HEK293 (cell line): ENCODE results near the gene POU2AF1.

ENCODE experiments used
- CTCF ChIA-PET: fragments of 350-600 bp; formaldehyde crosslinking; extraction: SDS; loops from one replicate; lab custom pipeline; 2021; ENCODE audit warnings: antibody characterized with exemption; lab: Yijun Ruan, JAX
- POLR2A ChIA-PET: fragments of 300-600 bp; formaldehyde crosslinking; extraction: SDS; loops from one replicate; lab custom pipeline; 2020; ENCODE audit warnings: antibody characterized with exemption, inconsistent platforms; lab: Yijun Ruan, JAX
- H3K27ac ChIP-seq: fragments of 200-500 bp; sonication (Bioruptor generic); 2 replicates; pipeline ENCODE4 v1.5.1; 2014; ENCODE audit warnings: low read depth, low read length, control low read depth, inconsistent platforms; ENCODE audit errors: extremely low read depth
- H3K36me3 ChIP-seq, 2 experiments: fragments of 200-500 bp in 1 of 2; sonication (Bioruptor generic) in 1 of 2; 1 replicate in 1 of 2; 2 replicates in 1 of 2; pipeline ENCODE4 v1.5.1; 2014 to 2017; ENCODE audit warnings: inconsistent platforms in 2 of 2, low read length in 2 of 2; ENCODE audit not compliant: control insufficient read depth in 2 of 2, insufficient read depth in 1 of 2
- H3K4me1 ChIP-seq: fragments of 200-500 bp; sonication (Bioruptor generic); 2 replicates; pipeline ENCODE4 v1.5.1; 2014; ENCODE audit warnings: mild to moderate bottlenecking, low read length, inconsistent platforms; ENCODE audit not compliant: control insufficient read depth, insufficient read depth
- H3K4me3 ChIP-seq: 2 replicates; pipeline ENCODE4 v1.5.1; 2011; ENCODE audit warnings: low read depth, mild to moderate bottlenecking, control low read depth, low read length, moderate library complexity
- H3K9me3 ChIP-seq: fragments of 200-500 bp; sonication (Bioruptor generic); 2 replicates; pipeline ENCODE4 v1.5.1; 2014; ENCODE audit warnings: low read depth, low read length, inconsistent platforms; ENCODE audit not compliant: control insufficient read depth, insufficient read depth
- HOXA7 ChIP-seq: sonication (generic); formaldehyde crosslinking; IDR thresholded peaks from 2 replicates; pipeline ENCODE4 v1.8.1; 2022; ENCODE audit warnings: missing genetic modification reagents, borderline replicate concordance
- KLF10 ChIP-seq: fragments of 450-650 bp; IDR thresholded peaks from 2 replicates; pipeline ENCODE4 v1.5.1; 2018; ENCODE audit warnings: missing biosample characterization, mild to moderate bottlenecking, missing genetic modification characterization
- OSR2 ChIP-seq: fragments of 450-650 bp; formaldehyde crosslinking; IDR thresholded peaks from 2 replicates; pipeline ENCODE4 v1.5.1; 2016; ENCODE audit warnings: missing biosample characterization, missing genetic modification characterization
- YY2 ChIP-seq: fragments of 450-650 bp; formaldehyde crosslinking; IDR thresholded peaks from 2 replicates; pipeline ENCODE4 v1.5.1; 2016; ENCODE audit warnings: missing biosample characterization, missing genetic modification characterization
- ZBTB11 ChIP-seq: fragments of 450-650 bp; formaldehyde crosslinking; conservative IDR thresholded peaks from 2 replicates; pipeline ENCODE4 v1.5.1; 2016; ENCODE audit warnings: low read depth, missing biosample characterization, missing genetic modification characterization
- ZBTB49 ChIP-seq: fragments of 450-650 bp; formaldehyde crosslinking; IDR thresholded peaks from 2 replicates; pipeline ENCODE4 v1.5.1; 2016; ENCODE audit warnings: missing biosample characterization, missing genetic modification characterization, low read depth
- ZNF121 ChIP-seq: fragments of 450-650 bp; formaldehyde crosslinking; IDR thresholded peaks from 2 replicates; pipeline ENCODE4 v1.5.1; 2016; ENCODE audit warnings: missing biosample characterization, missing genetic modification characterization
- ZNF354C ChIP-seq: fragments of 450-650 bp; formaldehyde crosslinking; IDR thresholded peaks from 2 replicates; pipeline ENCODE4 v1.5.1; 2016; ENCODE audit warnings: missing biosample characterization, missing genetic modification characterization, low read depth, borderline replicate concordance
- ZNF473 ChIP-seq: fragments of 450-650 bp; formaldehyde crosslinking; IDR thresholded peaks from 2 replicates; pipeline ENCODE4 v1.5.1; 2017; ENCODE audit warnings: missing biosample characterization, missing genetic modification characterization
- ZNF629 ChIP-seq: fragments of 450-650 bp; formaldehyde crosslinking; IDR thresholded peaks from 2 replicates; pipeline ENCODE4 v1.5.1; 2017; ENCODE audit warnings: missing biosample characterization, missing genetic modification characterization
- ZNF677 ChIP-seq: fragments of 450-650 bp; IDR thresholded peaks from 2 replicates; pipeline ENCODE4 v1.5.0; 2018; ENCODE audit warnings: missing biosample characterization, mild to moderate bottlenecking, missing genetic modification characterization, moderate library complexity
- ZNF785 ChIP-seq: fragments of 450-650 bp; formaldehyde crosslinking; IDR thresholded peaks from 2 replicates; pipeline ENCODE4 v1.5.1; 2016; ENCODE audit warnings: missing biosample characterization, missing genetic modification characterization
- ZSCAN16 ChIP-seq: fragments of 450-650 bp; formaldehyde crosslinking; IDR thresholded peaks from 2 replicates; pipeline ENCODE4 v1.5.1; 2016; ENCODE audit warnings: missing biosample characterization, missing genetic modification characterization
- TF ChIP-seq, protein P1 (sequence below): fragments of 450-650 bp; formaldehyde crosslinking; IDR thresholded peaks from 2 replicates; pipeline ENCODE4 v1.5.1; 2016; ENCODE audit warnings: missing biosample characterization, missing genetic modification characterization, borderline replicate concordance
- TF ChIP-seq, protein P2 (sequence below): fragments of 450-650 bp; formaldehyde crosslinking; IDR thresholded peaks from 2 replicates; pipeline ENCODE4 v1.5.1; 2017; ENCODE audit warnings: missing biosample characterization, missing genetic modification characterization

POU2AF1 gene

GRCh38 chr11:111384494-111384893 lies 5.4 kb upstream of the POU2AF1 start:
- Histone ChIP-seq H3K4me3 (no peak overlapping the region), H3K27ac (no peak overlapping the region), H3K36me3 (no peaks in the 10 kb centered on the region), H3K9me3 (no peaks in the 10 kb centered on the region), H3K4me1 (no peaks in the 10 kb centered on the region)
- no peak for TF ChIP-seq YY2 (tag by site-specific recombination)
- no peak for TF ChIP-seq ZNF629 (tag by site-specific recombination)
- CTCF ChIA-PET, result interaction anchor here (0.6 kb wide), 1 partner anchor 311 kb away, joined by 3 read pairs; no protein-coding TSS in a partner anchor
- POLR2A ChIA-PET, result no interaction called here

DNA sequence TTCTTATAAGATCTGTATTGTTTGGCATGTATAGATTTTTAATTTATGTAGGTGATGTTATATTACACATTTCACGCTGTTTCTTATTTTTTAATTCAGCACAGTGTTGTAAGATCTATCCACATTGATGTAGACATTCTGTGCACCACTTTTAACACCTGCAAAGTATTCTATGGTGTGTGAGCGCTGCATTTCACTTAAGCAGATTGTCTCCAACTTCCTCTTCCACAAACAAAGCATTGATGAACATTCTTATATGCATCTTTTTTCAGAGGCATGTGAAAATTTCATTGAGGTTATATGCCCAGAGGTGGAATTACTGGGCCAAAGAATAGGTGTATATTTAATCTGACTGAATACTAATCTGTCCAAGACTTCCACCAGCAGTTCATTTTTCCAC lies 3.4 kb upstream of the POU2AF1 start:
- H3K4me1 ChIP-seq, result no peaks in the 10 kb centered on the region
- H3K9me3 ChIP-seq, result no peaks in the 10 kb centered on the region
- no peak overlapping the region for H3K4me3 ChIP-seq
- POLR2A ChIA-PET, result no interaction called here
- TF ChIP-seq ZSCAN16 (tag by site-specific recombination) (no peak), ZBTB49 (no peak), HOXA7 (CRISPR knock-in tag) (no peak), OSR2 (tag by site-specific recombination) (no peak)
- TF ChIP-seq, protein P1, sequence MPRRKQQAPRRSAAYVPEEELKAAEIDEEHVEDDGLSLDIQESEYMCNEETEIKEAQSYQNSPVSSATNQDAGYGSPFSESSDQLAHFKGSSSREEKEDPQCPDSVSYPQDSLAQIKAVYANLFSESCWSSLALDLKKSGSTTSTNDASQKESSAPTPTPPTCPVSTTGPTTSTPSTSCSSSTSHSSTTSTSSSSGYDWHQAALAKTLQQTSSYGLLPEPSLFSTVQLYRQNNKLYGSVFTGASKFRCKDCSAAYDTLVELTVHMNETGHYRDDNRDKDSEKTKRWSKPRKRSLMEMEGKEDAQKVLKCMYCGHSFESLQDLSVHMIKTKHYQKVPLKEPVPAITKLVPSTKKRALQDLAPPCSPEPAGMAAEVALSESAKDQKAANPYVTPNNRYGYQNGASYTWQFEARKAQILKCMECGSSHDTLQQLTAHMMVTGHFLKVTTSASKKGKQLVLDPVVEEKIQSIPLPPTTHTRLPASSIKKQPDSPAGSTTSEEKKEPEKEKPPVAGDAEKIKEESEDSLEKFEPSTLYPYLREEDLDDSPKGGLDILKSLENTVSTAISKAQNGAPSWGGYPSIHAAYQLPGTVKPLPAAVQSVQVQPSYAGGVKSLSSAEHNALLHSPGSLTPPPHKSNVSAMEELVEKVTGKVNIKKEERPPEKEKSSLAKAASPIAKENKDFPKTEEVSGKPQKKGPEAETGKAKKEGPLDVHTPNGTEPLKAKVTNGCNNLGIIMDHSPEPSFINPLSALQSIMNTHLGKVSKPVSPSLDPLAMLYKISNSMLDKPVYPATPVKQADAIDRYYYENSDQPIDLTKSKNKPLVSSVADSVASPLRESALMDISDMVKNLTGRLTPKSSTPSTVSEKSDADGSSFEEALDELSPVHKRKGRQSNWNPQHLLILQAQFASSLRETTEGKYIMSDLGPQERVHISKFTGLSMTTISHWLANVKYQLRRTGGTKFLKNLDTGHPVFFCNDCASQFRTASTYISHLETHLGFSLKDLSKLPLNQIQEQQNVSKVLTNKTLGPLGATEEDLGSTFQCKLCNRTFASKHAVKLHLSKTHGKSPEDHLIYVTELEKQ (tag by site-specific recombination), result no peak
- TF ChIP-seq, all 188 proteins: peak for 0
- no peak overlapping the region for H3K27ac ChIP-seq
- CTCF ChIA-PET, result no interaction called here
- H3K36me3 ChIP-seq, result no peaks in the 10 kb centered on the region

- Histone ChIP-seq H3K9me3 (no peaks in the 10 kb centered on the region), H3K27ac (no peak overlapping the region), H3K36me3 (no peaks in the 10 kb centered on the region), H3K4me3 (no peak overlapping the region), H3K4me1 (no peaks in the 10 kb centered on the region)
- ChIA-PET POLR2A (no interaction called here), CTCF (no interaction called here)
- TF ChIP-seq ZNF354C (tag by site-specific recombination) (no peak), YY2 (tag by site-specific recombination) (no peak), ZNF121 (no peak), ZNF785 (tag by site-specific recombination) (no peak), ZBTB11 (no peak), ZNF473 (tag by site-specific recombination) (no peak), KLF10 (tag by site-specific recombination) (no peak), ZNF677 (tag by site-specific recombination) (no peak)
- TF ChIP-seq, protein P2, sequence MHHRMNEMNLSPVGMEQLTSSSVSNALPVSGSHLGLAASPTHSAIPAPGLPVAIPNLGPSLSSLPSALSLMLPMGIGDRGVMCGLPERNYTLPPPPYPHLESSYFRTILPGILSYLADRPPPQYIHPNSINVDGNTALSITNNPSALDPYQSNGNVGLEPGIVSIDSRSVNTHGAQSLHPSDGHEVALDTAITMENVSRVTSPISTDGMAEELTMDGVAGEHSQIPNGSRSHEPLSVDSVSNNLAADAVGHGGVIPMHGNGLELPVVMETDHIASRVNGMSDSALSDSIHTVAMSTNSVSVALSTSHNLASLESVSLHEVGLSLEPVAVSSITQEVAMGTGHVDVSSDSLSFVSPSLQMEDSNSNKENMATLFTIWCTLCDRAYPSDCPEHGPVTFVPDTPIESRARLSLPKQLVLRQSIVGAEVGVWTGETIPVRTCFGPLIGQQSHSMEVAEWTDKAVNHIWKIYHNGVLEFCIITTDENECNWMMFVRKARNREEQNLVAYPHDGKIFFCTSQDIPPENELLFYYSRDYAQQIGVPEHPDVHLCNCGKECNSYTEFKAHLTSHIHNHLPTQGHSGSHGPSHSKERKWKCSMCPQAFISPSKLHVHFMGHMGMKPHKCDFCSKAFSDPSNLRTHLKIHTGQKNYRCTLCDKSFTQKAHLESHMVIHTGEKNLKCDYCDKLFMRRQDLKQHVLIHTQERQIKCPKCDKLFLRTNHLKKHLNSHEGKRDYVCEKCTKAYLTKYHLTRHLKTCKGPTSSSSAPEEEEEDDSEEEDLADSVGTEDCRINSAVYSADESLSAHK (tag by site-specific recombination), result no peak
Measured at GRCh38 chr11:111379602-111380136, 594 bp upstream of the POU2AF1 start.
